Measurements from ENCODE around the gene IGFBP2. TPM values are rescaled to one million over a fixed set of nuclear protein-coding genes. Genes with fewer than 3 reads are reported as not detected.

The IGFBP2 gene
- total and polyA plus RNA-seq, 2 of the 4 experiments (the other 2 are of a cell fraction): 33.5 to 236 TPM

GRCh38 chr2:216700088-216700567, 66.9 kb downstream of the IGFBP2 start:
- H3K14ac ChIP-seq (replicated peaks; ENCODE audit: low read depth, low read length): peak overlapping the region; percentile 76
- peak overlapping the region; percentile 51 for H3K4ac ChIP-seq (ENCODE audit: low read depth, low read length)
- BruUV-seq (replicated peaks): no TSS peak
- ATAC-seq (ENCODE audit: low read depth) (no peak), DNase-seq (no peak)
- 0 out of 2 replicates have a peak overlapping the region, but pooled peaks have one; percentile 2 for H2AK5ac ChIP-seq (ENCODE audit: low read depth, low read length)
- peak overlapping the region; percentile 88 for H3K18ac ChIP-seq (ENCODE audit: low read depth, low read length)
- no peak overlapping the region; the same call in 1 of the 2 replicates for H3K23ac ChIP-seq (ENCODE audit: low read depth, low read length)
- ChIA-PET CTCF (interaction anchor here (0.9 to 1.3 kb wide), 2 partner anchors 18 to 466 kb away, joined by 3 to 5 read pairs; no protein-coding TSS in a partner anchor), POLR2A (ENCODE audit: unreplicated experiment) (no interaction called here)
- no peak overlapping the region for H3K56ac ChIP-seq (ENCODE audit: extremely low read depth, insufficient read depth, low read length)
- no peaks in the 10 kb centered on the region for H3K27me3 ChIP-seq (ENCODE audit: control insufficient read depth, insufficient read depth, low read length)
- peaks cover 28% of the 10 kb centered on the region for H3K4me1 ChIP-seq (ENCODE audit: control insufficient read depth, insufficient read depth, low read length)
- peak overlapping the region; percentile 13; the same call in 1 of the 2 replicates for H3K27ac ChIP-seq (ENCODE audit: insufficient read depth, low read length)
- H4K8ac ChIP-seq (ENCODE audit: low read depth in 2 of 2, low read length in 2 of 2): peak overlapping the region; percentile 62 to 73
- H3K9me1 ChIP-seq (ENCODE audit: insufficient read depth, low read length): peaks cover 6% of the 10 kb centered on the region; the same call in 1 of the 2 replicates
- H3K79me1 ChIP-seq (ENCODE audit: low read depth in 1 of 2, low read length in 2 of 2): peaks cover 5 to 8% of the 10 kb centered on the region in 2 experiments; a peak in 2 of 4 replicates
- H2BK120ac ChIP-seq (ENCODE audit: low read depth, low read length): peak overlapping the region; percentile 86
- no peak overlapping the region for H2AK9ac ChIP-seq (replicated peaks; ENCODE audit: low read depth, low read length, poor library complexity)
- no peaks in the 10 kb centered on the region for H3K9me3 ChIP-seq (ENCODE audit: control insufficient read depth, insufficient read depth, low read length)
- H4K5ac ChIP-seq (ENCODE audit: low read depth, low read length): peak overlapping the region; percentile 14
- H4K91ac ChIP-seq (ENCODE audit: insufficient read depth, low read depth, low read length): peak overlapping the region; percentile 99
- H3K4me3 ChIP-seq (ENCODE audit: insufficient read depth, low read depth, low read length): no peak overlapping the region
- no peaks in the 10 kb centered on the region for H3K36me3 ChIP-seq (ENCODE audit: control insufficient read depth, insufficient read depth, low read length)
- no peak overlapping the region for H2BK5ac ChIP-seq (ENCODE audit: low read depth, low read length, poor library complexity, severe bottlenecking)
- WGBS, 2 experiments (ENCODE audit: extremely low coverage in 2 of 2, insufficient read length in 1 of 2): 49% methylated on average over 7 of the region's 7 CpGs; no CpG with 5 or more reads in 1 of the 2 experiments
- H2BK15ac ChIP-seq (ENCODE audit: low read depth, low read length): peak overlapping the region; percentile 60
- H3K9ac ChIP-seq (ENCODE audit: low read depth, low read length): peak overlapping the region; percentile 40; the same call in 1 of the 2 replicates
- TF ChIP-seq RCOR1 (IDR thresholded peaks at IDR 0.05; ENCODE audit: insufficient replicate concordance, low read length): no peak
- TF ChIP-seq USF2 (IDR thresholded peaks at IDR 0.05; ENCODE audit: low read depth, low read length): no peak
- TF ChIP-seq MAZ (IDR thresholded peaks at IDR 0.05; ENCODE audit: borderline replicate concordance, low read depth, low read length): no peak
- no peak for TF ChIP-seq POLR2A (IDR thresholded peaks at IDR 0.05; ENCODE audit: low read depth, low read length)
- TF ChIP-seq RFX5 (IDR thresholded peaks at IDR 0.05; ENCODE audit: low read depth, low read length): no peak
- no peak for TF ChIP-seq BHLHE40 (IDR thresholded peaks at IDR 0.05; ENCODE audit: low read depth, low read length)
- no peak for TF ChIP-seq RAD21 (IDR thresholded peaks at IDR 0.05; ENCODE audit: low read length)
- no peak for TF ChIP-seq CEBPB (IDR thresholded peaks at IDR 0.05; ENCODE audit: low read depth, low read length)
- no peak for TF ChIP-seq ELK1 (IDR thresholded peaks at IDR 0.05; ENCODE audit: borderline replicate concordance, low read depth, low read length)
- no peak for TF ChIP-seq NFE2L2 (IDR thresholded peaks at IDR 0.05; ENCODE audit: low read depth, low read length)
- TF ChIP-seq MAFK (IDR thresholded peaks at IDR 0.05; ENCODE audit: low read depth, low read length): no peak
- TF ChIP-seq MXI1 (IDR thresholded peaks at IDR 0.05; ENCODE audit: borderline replicate concordance, low read depth, low read length): no peak
- no peak for TF ChIP-seq FOS (IDR thresholded peaks at IDR 0.05; ENCODE audit: low read depth, low read length)
- no peak for TF ChIP-seq CTCF (conservative IDR thresholded peaks at IDR 0.05; ENCODE audit: low read depth, low read length)
- TF ChIP-seq CHD1 (IDR thresholded peaks at IDR 0.05; ENCODE audit: low read depth, low read length): no peak
- no peak for TF ChIP-seq SMC3 (IDR thresholded peaks at IDR 0.05; ENCODE audit: low read depth, low read length)
- peak overlapping the region; percentile 97 for H2BK20ac ChIP-seq (ENCODE audit: low read depth, low read length)
- intact Hi-C loops (cut with micrococcal nuclease) (no loop called here), dilution Hi-C loops (cut with HindIII; ENCODE audit: low sequenced_read_pairs, unreplicated experiment) (no loop called here), in situ Hi-C loops (cut with MboI; ENCODE audit: low sequenced_read_pairs) (loop anchor here (5.0 kb wide), 2 partner anchors 812 to 1012 kb away; no protein-coding TSS in a partner anchor)
- peaks cover 1% of the 10 kb centered on the region; the same call in 1 of the 2 replicates for H4K20me1 ChIP-seq (ENCODE audit: insufficient read depth, low read length)
- no peak overlapping the region for H2AFZ ChIP-seq (replicated peaks; ENCODE audit: low read length, poor library complexity)
- H3K4me2 ChIP-seq (ENCODE audit: low read depth, low read length): no peak overlapping the region; the same call in 1 of the 2 replicates
